Endothelial cell of umbilical vein (primary cell): ENCODE data around the gene SH3PXD2A. TPM values are rescaled to one million over a fixed set of nuclear protein-coding genes. Genes with fewer than 3 reads are reported as not detected.

Source experiments
- BruUV-seq: library from RNA; stranded (reverse); fragments of 400-500 nt; replicated peaks from 2 replicates; lab custom pipeline; 2021; lab: Mats Ljungman, UMichigan
- CTCF ChIA-PET: fragments of 300-600, 350-600 bp; sonication (Branson Sonifier 250); formaldehyde crosslinking; loops from one replicate; lab custom pipeline; 2021; ENCODE audit warnings: antibody characterized with exemption, inconsistent platforms; lab: Charles Lee
- POLR2A ChIA-PET: fragments of 300-600, 350-600 bp; sonication (Branson Sonifier 250); formaldehyde crosslinking; loops from one replicate; lab custom pipeline; 2021; ENCODE audit warnings: antibody characterized with exemption, inconsistent platforms; lab: Charles Lee
- DNase-seq: peaks from one replicate; pipeline ENCODE4 v3.0.0-alpha.2; 2011; ENCODE audit warnings: low read depth, low spot score
- FAIRE-seq: peaks from 2 replicates; lab custom pipeline; 2011; peaks lifted over from hg19 to GRCh38; lab: Jason Lieb, UNC
- H2AFZ ChIP-seq: 2 replicates; pipeline ENCODE4 v1.6.0; 2012; ENCODE audit warnings: low read depth, low read length, control low read depth, inconsistent platforms
- H3K27ac ChIP-seq: 2 replicates; pipeline ENCODE4 v1.5.1; 2011; ENCODE audit warnings: low read depth, mild to moderate bottlenecking, control low read depth, low read length, moderate library complexity; ENCODE audit not compliant: insufficient read depth
- H3K27me3 ChIP-seq, 2 experiments: 2 replicates each; pipeline versions ENCODE4 v1.6.0 to v1.6.1; 2011; ENCODE audit warnings: low read length in 2 of 2, mixed read lengths in 1 of 2; ENCODE audit not compliant: control insufficient read depth in 2 of 2, insufficient read depth in 2 of 2
- H3K36me3 ChIP-seq, 2 experiments: 2 replicates in 1 of 2; 3 replicates in 1 of 2; pipeline ENCODE4 v1.5.1; 2011; ENCODE audit warnings: low read length in 2 of 2, mild to moderate bottlenecking in 1 of 2, moderate library complexity in 1 of 2; ENCODE audit not compliant: control insufficient read depth in 2 of 2, insufficient read depth in 2 of 2; ENCODE audit errors: extremely low read depth in 1 of 2
- H3K4me1 ChIP-seq: 3 replicates; pipeline ENCODE4 v1.5.1; 2011; ENCODE audit warnings: mild to moderate bottlenecking, low read length; ENCODE audit not compliant: control insufficient read depth, insufficient read depth; ENCODE audit errors: extremely low read depth
- H3K4me2 ChIP-seq: 2 replicates; pipeline ENCODE4 v1.6.1; 2011; ENCODE audit warnings: low read length, control low read depth, mixed read lengths; ENCODE audit not compliant: insufficient read depth
- H3K4me3 ChIP-seq, 3 experiments: fragments of 200-600 bp in 1 of 3; sonication (generic), shearing (Covaris generic) in 1 of 3; replicated peaks in 1 of 3; 2 replicates each; pipeline ENCODE4 v1.5.1; 2011 to 2016; ENCODE audit warnings: control low read depth in 3 of 3, low read length in 3 of 3, mild to moderate bottlenecking in 2 of 3, inconsistent platforms in 1 of 3, low read depth in 1 of 3, moderate library complexity in 1 of 3; ENCODE audit not compliant: insufficient read depth in 1 of 3
- H3K79me2 ChIP-seq: 2 replicates; pipeline ENCODE4 v1.6.0; 2012; ENCODE audit warnings: low read length, inconsistent platforms; ENCODE audit not compliant: control insufficient read depth, insufficient read depth
- H3K9ac ChIP-seq: replicated peaks from 2 replicates; pipeline ENCODE3; 2011; ENCODE audit warnings: low read length, control low read depth; ENCODE audit not compliant: insufficient read depth; ENCODE audit errors: extremely low read depth
- H3K9me1 ChIP-seq: replicated peaks from 3 replicates; pipeline ENCODE4 v1.6.0; 2011; ENCODE audit warnings: mild to moderate bottlenecking, low read length; ENCODE audit not compliant: control insufficient read depth, insufficient read depth; ENCODE audit errors: extremely low read depth
- H3K9me3 ChIP-seq: replicated peaks from 2 replicates; pipeline ENCODE4 v1.5.1; 2012; ENCODE audit warnings: low read length, inconsistent platforms; ENCODE audit not compliant: control insufficient read depth, insufficient read depth
- H4K20me1 ChIP-seq: replicated peaks from 2 replicates; pipeline ENCODE3; 2011; ENCODE audit warnings: mild to moderate bottlenecking, low read length; ENCODE audit not compliant: control insufficient read depth, insufficient read depth; ENCODE audit errors: extremely low read depth
- CTCF ChIP-seq, 2 donors: IDR thresholded peaks; 1 replicate in 1 of 2; 2 replicates in 1 of 2; pipeline ENCODE4 v1.5.1; 2011; ENCODE audit warnings: low read length in 2 of 2, mild to moderate bottlenecking in 2 of 2, moderate library complexity in 2 of 2, control low read depth in 1 of 2, inconsistent platforms in 1 of 2, low read depth in 1 of 2; ENCODE audit not compliant: insufficient read depth in 1 of 2; ENCODE audit errors: extremely low read depth in 1 of 2
- EZH2 ChIP-seq: IDR thresholded peaks from 2 replicates; pipeline ENCODE4 v1.6.1; 2012; ENCODE audit warnings: borderline replicate concordance, low read depth, mild to moderate bottlenecking, moderate library complexity, low read length, inconsistent platforms; ENCODE audit not compliant: severe bottlenecking
- FOS ChIP-seq: IDR thresholded peaks from 2 replicates; pipeline ENCODE4 v1.6.1; 2011; ENCODE audit warnings: mild to moderate bottlenecking, low read length, moderate library complexity, borderline replicate concordance; ENCODE audit not compliant: insufficient read depth
- GATA2 ChIP-seq: IDR thresholded peaks from 2 replicates; pipeline ENCODE4 v1.7.0; 2011; ENCODE audit warnings: low read depth, mild to moderate bottlenecking, moderate library complexity, mixed read lengths, low read length; ENCODE audit not compliant: insufficient read length, insufficient read depth
- JUN ChIP-seq: IDR thresholded peaks from 2 replicates; pipeline ENCODE4 v1.6.1; 2011; ENCODE audit warnings: borderline replicate concordance, low read depth; ENCODE audit not compliant: insufficient read length, insufficient read depth
- MAX ChIP-seq: IDR thresholded peaks from 2 replicates; pipeline ENCODE4 v1.6.1; 2011; ENCODE audit not compliant: insufficient read depth, insufficient read length
- POLR2A ChIP-seq: IDR thresholded peaks from 2 replicates; pipeline ENCODE4 v1.6.1; 2012; ENCODE audit warnings: low read depth, mild to moderate bottlenecking, control low read depth, low read length
- POLR2AphosphoS5 ChIP-seq: IDR thresholded peaks from 2 replicates; pipeline ENCODE4 v1.6.1; 2012; ENCODE audit warnings: low read depth, mild to moderate bottlenecking, control low read depth, low read length, moderate library complexity; ENCODE audit not compliant: insufficient read depth
- dilution Hi-C: fragments of 300-500 bp; cut with MboI; formaldehyde crosslinking; loops from one replicate; pipeline ENCODE4 v1.15.0; 2019; ENCODE audit warnings: low sequenced_read_pairs; ENCODE audit not compliant: extremely low pct_ligation_motif_present
- intact Hi-C: fragments of 100-400 bp; cut with micrococcal nuclease; formaldehyde crosslinking; loops from one replicate; pipeline ENCODE4 v1.10.0; 2022
- polyA plus RNA-seq, 4 experiments: library from polyadenylated mRNA; depleted of rRNA in 3 of 4; stranded (reverse) in 3 of 4; unstranded in 1 of 4; fragments of >200 nt; gene quantifications; 2 replicates each; pipeline versions ENCODE4 v1.2.1 to v1.2.3, GENCODE V29; 2011 to 2012; ENCODE audit warnings: missing spikeins in 1 of 4
- total RNA-seq: library from RNA; stranded (reverse); gene quantifications from 2 replicates; pipeline ENCODE4 v1.2.3, GENCODE V29; 2021

Gene SH3PXD2A
- total and polyA plus RNA-seq, 2 donors (not counting 3 experiments of a cell fraction or from before 2014, with no cell fraction given) = 1.4 to 5.1 TPM

GRCh38 chr10:103695584-103696005 lies 159.8 kb downstream of the SH3PXD2A start:
- BruUV-seq = no TSS peak
- FAIRE-seq = no peak

More at GRCh38 chr10:103695584-103696005, 159.8 kb downstream of the SH3PXD2A start:
- TF ChIP-seq POLR2A (no peak), JUN (no peak), POLR2AphosphoS5 (no peak), EZH2 (no peak), MAX (no peak), FOS (no peak), GATA2 (no peak), CTCF (IDR thresholded peaks at IDR 0.05; ENCODE audit: extremely low read depth in 1 of 2, insufficient read depth in 1 of 2, low read depth in 1 of 2, low read length in 2 of 2) (no peak)
- CTCF ChIA-PET = interaction anchor here (0.9 to 3.7 kb wide), 4 partner anchors 8 to 186 kb away, joined by 3 to 35 read pairs (median 3); no protein-coding TSS in a partner anchor
- intact Hi-C loops = loop anchor here (2.0 kb wide), 1 partner anchor 27 kb away; no protein-coding TSS in a partner anchor
- peak overlapping the region; percentile 61 for H3K27ac ChIP-seq
- no peaks in the 10 kb centered on the region for H3K27me3 ChIP-seq
- H4K20me1 ChIP-seq = no peaks in the 10 kb centered on the region
- no peak overlapping the region for H3K4me3 ChIP-seq
- no peaks in the 10 kb centered on the region for H3K36me3 ChIP-seq
- dilution Hi-C loops = no loop called here
- no peak overlapping the region for H2AFZ ChIP-seq
- no peak overlapping the region for H3K9ac ChIP-seq
- no peaks in the 10 kb centered on the region for H3K79me2 ChIP-seq
- POLR2A ChIA-PET = no interaction called here
- DNase-seq = no peak
- H3K9me1 ChIP-seq = no peaks in the 10 kb centered on the region
- no peak overlapping the region for H3K4me2 ChIP-seq
- H3K9me3 ChIP-seq = no peaks in the 10 kb centered on the region
- H3K4me1 ChIP-seq = peaks cover 20% of the 10 kb centered on the region
